ENCODE measurements around the gene NTM.

DNA sequence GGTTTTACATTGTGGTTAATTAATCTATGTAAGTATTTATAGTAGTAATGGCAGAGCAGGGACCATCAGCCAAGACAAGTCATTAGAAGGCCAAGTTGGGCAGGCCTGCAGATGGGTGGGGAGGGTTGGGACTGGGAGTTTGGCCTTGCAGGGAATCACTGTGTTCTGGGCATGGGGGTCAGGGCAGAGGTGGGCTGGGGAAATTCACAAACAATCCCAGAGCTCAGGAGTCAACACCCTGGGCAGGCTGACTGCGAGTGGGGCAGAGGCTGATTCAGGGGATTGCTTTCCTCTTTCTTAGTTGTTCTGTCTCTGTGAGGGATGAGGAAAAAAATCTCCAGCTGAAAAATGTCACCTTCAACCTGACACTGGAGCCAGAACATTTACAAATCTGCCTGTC, 322.5 kb downstream of the NTM start:
- TF ChIP-seq, protein P1, sequence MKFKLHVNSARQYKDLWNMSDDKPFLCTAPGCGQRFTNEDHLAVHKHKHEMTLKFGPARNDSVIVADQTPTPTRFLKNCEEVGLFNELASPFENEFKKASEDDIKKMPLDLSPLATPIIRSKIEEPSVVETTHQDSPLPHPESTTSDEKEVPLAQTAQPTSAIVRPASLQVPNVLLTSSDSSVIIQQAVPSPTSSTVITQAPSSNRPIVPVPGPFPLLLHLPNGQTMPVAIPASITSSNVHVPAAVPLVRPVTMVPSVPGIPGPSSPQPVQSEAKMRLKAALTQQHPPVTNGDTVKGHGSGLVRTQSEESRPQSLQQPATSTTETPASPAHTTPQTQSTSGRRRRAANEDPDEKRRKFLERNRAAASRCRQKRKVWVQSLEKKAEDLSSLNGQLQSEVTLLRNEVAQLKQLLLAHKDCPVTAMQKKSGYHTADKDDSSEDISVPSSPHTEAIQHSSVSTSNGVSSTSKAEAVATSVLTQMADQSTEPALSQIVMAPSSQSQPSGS (CRISPR knock-in tag; IDR thresholded peaks at IDR 0.05; ENCODE audit: borderline replicate concordance, low read depth), result no peak
- no peak for TF ChIP-seq E2F1 (CRISPR knock-in tag; IDR thresholded peaks at IDR 0.05)
- TF ChIP-seq CTCF (IDR thresholded peaks at IDR 0.05), result no peak
- TF ChIP-seq HMGXB4 (CRISPR knock-in tag; IDR thresholded peaks at IDR 0.05), result no peak
- no peak for TF ChIP-seq ZNF232 (CRISPR knock-in tag; IDR thresholded peaks at IDR 0.05)
- no peak for TF ChIP-seq FOXK1 (CRISPR knock-in tag; IDR thresholded peaks at IDR 0.05)
- TF ChIP-seq NFATC4 (CRISPR knock-in tag; IDR thresholded peaks at IDR 0.05), result no peak
- no peak for TF ChIP-seq ZNF263 (CRISPR knock-in tag; IDR thresholded peaks at IDR 0.05; ENCODE audit: low read depth)
- TF ChIP-seq ETV6 (CRISPR knock-in tag; IDR thresholded peaks at IDR 0.05), result no peak
- TF ChIP-seq NFYB (CRISPR knock-in tag; conservative IDR thresholded peaks at IDR 0.05; ENCODE audit: low read depth), result no peak
- TF ChIP-seq CBFB (CRISPR knock-in tag; IDR thresholded peaks at IDR 0.05; ENCODE audit: low read depth), result no peak
- no peak for TF ChIP-seq CREB1 (CRISPR knock-in tag; IDR thresholded peaks at IDR 0.05)
